ENCODE measurements around the gene DVL3.
"Not testable (repeated sequence)": the region's sequence is repeated elsewhere in the genome, so short reads cannot be mapped to it uniquely, and the experiment has no call there.

DVL3 gene

DNA sequence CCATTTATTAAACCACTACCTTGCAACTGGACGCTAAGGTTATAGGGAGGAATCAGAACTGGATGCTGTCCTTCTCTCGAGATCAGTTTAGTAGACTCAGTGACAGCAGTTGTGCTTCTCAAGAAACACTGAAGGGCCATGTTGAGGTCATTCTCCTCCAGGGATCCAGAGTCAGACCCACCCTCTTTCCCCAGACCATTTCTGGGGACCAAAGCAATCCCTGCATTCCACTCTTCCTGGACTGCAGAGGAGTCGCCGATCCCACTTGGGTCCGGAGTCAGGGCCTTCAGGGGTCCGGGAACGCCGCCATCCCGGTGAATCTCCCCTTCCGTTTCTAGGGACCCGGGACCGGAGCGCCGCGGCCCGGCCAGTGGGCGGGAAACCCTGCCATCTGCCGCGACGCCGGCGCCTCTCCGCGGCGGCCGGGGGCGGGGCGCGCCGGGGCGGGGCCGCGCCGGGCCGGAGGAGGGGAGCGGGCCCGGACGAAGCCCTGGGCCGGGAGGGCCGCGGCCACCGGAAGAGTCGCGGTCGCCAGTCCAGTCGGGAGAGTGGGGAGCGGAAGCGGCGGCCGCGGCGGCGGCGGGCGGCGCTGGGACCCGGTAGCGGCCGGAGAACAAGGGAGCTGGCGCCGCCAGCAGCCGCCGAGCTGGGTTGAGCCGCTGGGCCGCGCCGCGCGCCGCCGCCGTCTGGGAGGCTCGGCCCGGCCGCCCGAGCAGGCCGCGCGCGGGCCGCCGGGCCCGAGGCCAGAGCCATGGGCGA, at the start of gene DVL3:
DVL3 (plus strand) TSS at position 493 of the 759 bp plus-strand sequence; CDS start at position 752, 259 bp downstream.
- DNase-seq = peak; percentile 32

DNA sequence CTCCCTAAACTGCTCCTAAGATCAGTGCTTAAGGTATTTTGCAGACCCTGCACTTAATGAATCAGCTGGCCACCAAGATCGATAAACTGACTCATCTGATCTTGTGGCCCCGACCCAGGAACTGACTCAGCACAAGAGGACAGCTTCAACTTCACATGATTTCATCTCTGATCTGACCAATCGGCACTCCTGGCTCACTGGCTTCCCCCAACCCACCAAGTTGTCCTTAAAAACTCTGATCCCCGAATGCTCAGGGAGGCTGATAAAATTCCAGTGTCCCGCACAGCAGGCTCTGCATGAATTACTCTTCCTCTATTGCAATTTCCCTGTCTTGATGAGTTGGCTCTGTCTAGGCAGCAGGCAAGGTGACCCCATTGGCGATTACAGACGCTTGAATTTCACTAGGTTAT, 44.9 kb upstream of the DVL3 start:
- DNase-seq = no peak

DNA sequence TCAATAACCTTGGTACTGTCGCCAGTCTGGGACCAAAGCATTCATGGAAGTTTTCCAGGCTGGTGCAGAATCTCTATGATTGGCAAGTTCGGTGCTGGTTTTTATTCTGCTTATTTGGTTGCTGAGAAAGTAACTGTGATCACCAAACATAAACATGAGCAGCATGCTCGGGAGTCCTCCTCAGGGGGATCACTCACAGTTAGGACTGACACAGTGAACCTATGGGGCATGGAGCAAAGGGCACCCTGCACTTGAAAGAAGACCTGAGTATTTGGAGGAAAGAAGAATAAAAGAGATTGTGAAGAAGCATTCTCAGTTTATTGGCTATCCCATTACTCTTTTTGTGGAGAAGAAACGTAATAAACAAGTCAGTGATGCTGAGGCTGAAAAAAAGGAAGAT, 39.2 kb upstream of the DVL3 start:
- DNase-seq = no peak

DNA sequence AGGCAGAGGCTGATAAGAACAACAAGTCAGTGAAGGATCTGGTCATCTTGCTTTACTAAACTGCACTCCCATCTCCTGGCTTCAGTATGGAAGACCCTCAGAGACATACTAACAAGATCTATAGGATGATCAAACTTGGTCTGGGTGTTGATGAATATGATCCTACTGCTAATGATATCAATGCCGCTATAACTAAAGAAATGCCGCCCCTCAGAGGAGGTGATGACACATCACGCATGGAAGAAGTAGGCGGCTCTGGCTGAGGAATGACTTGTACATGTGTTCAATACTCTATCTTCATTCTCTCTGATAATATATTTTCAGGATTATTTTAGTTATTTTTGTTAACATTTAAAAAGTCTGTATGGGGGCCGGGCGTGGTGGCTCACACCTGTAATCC, 37.5 kb upstream of the DVL3 start:
- no peak for DNase-seq

DNA sequence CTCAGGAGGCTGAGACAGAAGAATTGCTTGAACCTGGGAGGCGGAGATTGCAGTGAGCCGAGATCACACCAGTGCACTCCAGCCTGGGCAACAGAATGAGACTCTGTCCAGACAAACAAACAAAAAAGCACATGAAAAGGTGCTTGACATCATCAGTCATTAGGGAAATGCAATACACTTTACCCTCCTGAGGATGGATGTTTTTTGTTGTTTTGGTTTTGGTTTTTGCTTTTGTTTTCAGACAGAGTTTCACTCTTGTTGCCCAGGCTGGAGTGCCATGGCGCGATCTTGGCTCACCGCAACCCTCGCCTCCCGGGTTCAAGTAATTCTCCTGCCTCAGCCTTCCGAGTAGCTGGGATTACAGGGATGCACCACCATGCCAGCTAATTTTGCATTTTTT, 34.1 kb upstream of the DVL3 start:
- not testable (repeated sequence) for DNase-seq

DNA sequence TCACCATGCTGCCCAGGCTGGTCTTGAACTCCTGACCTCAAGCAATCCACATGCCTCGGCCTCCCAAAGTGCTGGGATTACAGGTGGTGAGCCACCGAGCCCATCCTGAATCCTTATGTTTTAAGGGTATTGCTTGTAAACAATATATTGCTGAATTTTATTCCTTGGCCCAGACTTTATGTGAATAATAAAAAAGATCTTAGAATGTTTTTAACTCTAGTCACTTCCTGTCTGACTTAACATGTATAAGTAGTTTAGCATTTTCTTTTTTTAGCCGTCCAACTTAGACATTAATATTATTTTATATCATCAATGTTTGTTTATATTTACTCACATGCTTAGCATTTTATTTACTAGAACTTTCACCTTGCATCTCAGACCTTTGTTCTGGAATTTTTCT, 29.2 kb upstream of the DVL3 start:
- DNase-seq = no peak

DNA sequence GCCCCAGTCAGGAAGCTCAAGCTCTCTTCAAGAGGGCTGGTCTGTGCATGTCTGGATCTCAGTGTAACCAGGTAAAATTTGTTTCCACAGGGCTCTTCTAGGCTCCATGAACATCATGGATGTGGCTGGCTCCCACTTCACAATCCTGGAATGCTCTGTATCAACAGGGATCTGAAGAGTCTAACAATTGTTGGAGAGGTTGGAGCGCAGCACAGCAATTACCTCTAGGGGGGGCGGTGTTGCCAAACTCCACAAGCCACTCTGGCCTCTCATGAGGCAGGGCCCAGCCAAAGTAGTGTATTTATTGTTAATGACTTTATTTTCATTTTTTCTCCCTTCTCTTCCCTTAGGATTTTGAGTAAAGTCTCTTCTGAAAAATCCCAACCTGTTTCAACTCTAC, 26.2 kb upstream of the DVL3 start:
- no peak for DNase-seq

DNA sequence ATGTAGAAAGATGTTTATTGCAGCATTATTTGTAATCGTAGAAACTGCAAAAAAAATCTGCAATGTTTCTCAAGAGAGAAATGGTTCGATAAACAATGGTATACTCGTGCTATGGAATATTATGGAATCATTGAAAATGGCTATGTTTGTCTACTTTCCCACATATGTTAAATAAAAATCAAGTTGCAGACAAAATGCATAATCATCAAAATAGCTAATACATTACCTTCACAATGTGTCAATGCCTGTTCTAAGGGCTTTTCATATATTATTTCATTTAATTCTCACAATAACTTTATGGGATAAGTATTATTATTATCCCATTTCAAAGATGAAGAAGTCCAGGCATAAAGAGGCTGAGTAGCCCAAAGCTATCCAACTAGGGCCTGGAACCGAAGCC, 22.2 kb upstream of the DVL3 start:
- no peak for DNase-seq

DNA sequence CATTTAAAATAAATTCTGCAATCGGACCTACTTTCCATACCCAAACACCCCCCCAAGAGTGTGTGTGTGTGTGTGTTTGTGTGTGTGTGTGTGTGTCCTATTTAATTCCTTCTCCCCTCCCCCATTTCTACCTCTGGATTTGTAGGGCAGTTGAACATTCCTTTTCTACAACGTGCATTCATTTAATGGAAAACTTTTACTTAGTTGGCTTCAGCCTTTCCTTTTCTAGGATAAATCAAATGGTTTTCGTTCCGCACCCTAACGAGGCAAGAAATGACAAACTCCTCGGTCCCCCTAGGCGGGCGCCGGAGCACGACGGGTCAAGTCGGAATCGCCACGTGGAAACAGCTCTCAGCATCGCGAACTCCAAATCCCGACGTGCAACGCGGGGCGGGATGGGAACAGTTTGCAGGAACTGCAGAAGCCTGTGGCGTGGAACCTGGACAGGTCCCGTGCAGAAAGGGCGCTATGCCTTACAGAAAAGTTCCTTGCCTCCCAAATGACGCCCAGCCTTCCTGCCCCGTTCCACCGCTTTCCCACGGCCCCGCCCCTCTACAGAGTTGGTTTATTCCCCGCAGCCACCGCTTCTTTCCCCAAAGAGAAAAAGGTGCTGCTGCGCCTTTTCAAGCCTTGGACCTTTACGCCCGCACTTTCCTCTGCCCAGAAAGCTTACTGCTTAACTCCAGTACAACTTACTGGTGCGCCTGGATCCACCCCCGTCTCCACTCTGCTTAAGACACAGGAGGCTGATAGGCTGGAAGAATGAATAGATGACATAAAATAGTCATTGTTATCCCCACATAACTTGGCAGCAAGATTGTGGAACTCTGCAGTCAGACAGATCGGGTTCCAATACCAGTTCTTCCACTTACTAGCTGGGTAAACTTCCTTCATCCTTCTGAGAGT, 21.1 kb upstream of the DVL3 start:
- peak; percentile 20 for DNase-seq

DNA sequence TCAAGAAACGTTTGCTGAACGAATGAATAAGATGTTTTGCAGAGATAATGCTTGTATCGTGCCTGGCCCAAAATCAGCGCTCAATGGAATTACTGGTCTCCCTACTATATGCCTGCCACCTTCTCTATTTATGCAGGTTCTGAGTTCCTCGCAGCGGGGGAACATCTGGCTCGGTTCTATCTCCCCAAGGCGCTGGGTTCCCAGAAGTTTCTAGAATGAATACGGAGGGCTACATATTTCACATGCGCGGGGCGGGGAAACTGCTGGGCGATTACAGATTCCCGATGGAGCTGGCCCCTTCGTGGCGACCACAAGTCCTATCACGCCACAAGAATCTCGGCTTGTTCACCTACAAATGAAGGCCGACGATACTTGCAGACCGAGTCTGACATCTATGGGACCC, 20.4 kb upstream of the DVL3 start:
- no peak for DNase-seq

DNA sequence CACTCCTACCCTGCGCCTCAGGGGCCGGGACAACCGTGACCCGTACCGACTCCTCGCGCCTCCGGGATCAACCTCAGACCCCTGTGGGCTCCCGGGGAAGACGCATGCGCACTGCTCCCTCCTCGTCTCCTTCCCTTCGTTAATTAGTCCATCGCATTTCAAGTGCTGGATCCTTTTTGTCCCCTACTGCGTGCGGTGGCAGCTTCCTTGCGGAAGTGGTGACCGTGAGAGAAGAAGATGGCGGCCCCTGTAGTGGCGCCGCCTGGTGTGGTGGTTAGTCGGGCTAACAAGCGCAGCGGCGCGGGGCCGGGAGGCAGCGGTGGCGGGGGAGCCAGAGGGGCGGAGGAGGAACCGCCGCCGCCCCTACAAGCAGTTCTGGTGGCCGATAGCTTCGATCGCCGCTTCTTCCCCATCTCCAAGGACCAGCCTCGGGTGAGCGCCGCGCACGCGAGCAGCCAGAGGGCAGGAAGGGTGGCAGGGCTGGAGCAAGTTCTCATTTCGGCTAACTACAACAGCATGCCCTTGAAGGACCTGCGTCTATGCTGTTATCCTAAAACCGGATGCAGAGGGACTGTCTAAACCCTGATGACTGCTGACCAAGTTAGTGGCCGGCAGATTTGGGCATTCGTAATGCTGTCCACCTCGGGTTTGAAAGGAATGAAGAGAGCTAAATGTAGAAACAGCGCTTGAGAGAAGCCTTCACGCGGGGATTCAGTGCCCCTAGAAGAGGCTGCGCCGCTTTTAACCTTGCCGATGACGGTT, 19.8 kb upstream of the DVL3 start, which contains the start of gene EIF2B5:
EIF2B5 (plus strand) TSS at position 210 of the 762 bp plus-strand sequence; CDS start at position 238, 28 bp downstream.
- DNase-seq = peak; percentile 83

DNA sequence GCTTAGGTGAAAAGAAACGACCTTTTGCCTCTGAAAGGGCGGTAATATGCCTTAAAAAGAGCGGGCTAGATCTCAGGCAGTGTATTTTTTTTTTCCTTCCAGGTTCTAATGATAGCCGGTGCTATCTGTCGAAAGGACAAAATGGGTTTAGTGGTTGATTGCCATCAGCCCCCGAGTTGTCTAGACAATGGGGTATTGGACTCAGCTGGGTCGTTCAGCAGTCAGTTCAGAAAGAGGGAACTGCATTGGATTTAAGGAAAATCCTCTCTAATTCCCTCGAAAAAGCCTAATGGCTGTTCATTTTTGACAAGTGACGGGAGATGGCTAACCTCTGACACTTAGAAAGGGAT, 19.3 kb upstream of the DVL3 start:
- no peak for DNase-seq

DNA sequence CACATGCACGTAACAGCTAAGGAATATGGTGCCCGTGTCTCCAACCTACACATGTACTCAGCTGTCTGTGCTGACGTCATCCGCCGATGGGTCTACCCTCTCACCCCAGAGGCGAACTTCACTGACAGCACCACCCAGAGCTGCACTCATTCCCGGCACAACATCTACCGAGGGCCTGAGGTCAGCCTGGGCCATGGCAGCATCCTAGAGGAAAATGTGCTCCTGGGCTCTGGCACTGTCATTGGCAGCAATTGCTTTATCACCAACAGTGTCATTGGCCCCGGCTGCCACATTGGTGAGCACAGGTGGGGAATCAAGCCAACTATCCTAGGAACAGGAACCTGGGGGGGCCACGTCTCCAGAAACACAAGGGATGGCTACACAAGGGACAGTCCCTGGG, 14.7 kb upstream of the DVL3 start:
- no peak for DNase-seq

DNA sequence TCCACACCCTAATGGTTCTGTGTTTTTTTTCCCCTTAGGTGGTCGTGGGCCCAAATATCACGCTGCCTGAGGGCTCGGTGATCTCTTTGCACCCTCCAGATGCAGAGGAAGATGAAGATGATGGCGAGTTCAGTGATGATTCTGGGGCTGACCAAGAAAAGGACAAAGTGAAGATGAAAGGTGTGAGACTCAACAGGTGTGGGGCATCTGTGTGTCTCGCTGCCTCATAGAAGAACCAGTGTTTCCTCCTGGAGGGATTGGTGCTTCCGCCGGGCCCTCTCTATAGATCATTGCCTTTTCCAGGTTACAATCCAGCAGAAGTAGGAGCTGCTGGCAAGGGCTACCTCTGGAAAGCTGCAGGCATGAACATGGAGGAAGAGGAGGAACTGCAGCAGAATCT, 13.0 kb upstream of the DVL3 start:
- no peak for DNase-seq

DNA sequence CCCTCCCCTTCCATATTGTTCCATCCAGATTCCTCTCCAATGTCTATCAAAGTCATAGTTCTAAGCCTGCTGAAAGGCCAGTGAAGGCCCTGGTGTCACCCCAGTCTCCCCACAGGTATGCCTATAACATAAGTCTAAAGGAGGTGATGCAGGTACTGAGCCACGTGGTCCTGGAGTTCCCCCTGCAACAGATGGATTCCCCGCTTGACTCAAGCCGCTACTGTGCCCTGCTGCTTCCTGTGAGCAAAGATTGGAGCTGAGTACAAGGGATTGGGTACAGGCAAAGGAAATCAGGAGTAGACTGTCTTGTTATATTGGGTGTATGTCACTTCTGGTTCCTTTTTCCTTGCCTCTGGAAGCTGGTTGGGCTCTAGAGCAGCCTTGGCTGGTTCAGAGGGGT, 11.8 kb upstream of the DVL3 start:
- DNase-seq = no peak

DNA sequence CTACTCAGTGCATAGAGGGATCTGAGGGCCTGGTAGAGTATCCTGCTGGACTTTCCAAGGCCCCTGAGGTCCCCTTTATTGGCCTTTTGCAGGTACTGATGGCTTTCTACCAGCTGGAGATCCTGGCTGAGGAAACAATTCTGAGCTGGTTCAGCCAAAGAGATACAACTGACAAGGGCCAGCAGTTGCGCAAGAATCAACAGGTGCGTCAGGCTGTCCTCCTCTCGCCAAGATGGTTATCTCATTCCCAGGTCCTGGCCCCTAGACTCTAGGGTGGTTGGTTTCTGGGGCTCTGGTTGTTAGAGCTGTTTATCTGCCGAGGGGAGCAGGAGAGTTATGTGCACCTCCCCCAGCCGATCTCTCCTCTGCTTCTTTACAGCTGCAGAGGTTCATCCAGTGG, 10.7 kb upstream of the DVL3 start:
- no peak for DNase-seq

DNA sequence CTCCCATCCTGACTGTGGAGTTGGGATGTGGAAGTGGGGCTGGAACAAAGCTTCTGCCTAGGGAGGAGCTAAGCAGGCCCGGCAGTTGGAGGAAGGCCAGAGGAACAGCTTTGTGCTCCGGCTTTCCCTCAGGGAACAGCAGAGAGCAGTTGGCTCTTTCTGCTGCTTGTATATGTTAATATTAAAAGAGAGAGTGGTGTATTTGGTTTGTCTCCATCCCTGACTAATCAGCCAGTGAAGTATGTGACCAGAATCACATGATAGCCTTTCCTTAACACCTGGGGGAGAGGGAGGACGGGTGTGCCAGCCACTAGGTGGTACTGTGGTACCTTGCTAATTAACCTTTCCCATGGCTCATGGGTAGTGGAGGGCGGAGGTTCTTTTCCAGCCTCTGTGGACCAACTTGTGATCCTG, 10.1 kb upstream of the DVL3 start:
- peak; percentile 19 for DNase-seq

DNA sequence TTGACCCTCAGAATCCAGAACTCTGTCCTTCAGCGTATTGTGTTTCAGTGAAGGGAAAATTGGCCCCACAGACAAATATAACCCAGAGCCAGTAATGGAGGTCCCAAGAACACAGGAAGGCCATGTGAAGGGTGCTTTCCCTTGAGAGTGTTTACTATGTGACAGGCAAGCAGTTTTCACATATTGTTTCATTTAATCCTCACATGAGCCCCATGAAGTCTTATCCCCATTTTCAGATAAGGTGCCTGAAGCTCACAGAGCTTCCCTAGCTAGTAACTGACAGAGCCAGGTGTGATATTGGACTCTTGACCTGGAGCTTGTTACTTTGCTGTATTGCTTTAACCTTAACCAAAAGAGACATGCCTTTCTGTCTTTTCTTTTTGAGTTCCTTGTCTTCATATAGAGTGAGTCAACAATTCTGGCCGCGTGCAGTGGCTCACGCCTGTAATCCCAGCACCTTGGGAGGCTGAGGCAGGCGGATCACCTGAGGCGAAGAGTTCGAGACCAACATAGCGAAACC, 9.4 kb upstream of the DVL3 start:
- no peak for DNase-seq

DNA sequence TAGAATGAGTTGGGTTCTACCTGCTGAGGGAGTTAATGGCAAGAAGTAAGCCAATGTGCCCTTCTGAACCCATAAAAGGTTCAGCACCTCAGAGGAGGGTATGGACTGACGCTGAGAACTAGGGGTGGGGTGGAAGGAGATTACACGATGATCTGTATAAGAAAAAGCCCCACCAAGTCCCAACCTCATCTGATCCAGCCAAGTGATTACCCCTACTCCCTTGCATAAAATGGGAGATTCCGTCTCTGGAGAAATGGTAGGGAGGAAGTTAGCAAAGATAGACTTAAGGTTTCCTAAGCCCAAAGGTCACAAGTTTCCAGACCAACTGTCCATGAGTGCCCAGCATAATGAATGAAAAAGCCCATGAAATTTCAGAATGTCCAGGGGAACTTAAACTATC, 7.1 kb upstream of the DVL3 start:
- no peak for DNase-seq

DNA sequence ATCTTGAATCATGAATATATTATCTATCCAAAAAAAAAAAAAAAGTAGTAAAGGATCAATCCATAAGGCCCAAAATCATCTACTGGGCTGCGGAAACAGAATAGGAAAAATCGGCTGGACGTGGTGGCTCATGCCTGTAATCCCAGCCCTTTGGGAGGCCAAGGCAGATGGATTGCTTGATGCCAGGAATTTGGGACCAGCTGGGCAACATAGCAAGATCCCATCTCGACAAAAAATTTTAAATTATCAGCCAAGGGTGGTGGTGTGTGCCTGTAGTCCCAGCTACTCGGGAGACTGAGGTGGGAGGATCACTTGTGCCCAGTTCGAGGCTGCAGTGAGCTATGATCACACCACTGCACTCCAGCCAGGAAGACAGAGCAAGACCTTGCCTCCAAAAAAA, 6.1 kb upstream of the DVL3 start:
- DNase-seq = no peak

DNA sequence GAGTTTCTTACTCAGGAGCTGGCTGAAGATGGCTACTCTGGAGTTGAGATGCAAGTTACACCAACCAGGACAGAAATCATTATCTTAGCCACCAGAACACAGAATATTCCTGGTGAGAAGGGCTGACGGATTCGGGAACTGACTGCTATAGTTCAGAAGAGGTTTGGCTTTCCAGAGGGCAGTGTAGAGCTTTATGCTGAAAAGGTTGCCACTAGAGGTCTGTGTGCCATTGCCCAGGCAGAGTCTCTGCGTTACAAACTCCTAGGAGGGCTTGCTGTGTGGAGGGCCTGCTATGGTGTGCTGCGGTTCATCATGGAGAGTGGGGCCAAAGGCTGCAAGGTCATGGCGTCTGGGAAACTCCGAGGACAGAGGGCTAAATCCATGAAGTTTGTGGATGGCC, 5.4 kb upstream of the DVL3 start:
- not testable (repeated sequence) for DNase-seq

DNA sequence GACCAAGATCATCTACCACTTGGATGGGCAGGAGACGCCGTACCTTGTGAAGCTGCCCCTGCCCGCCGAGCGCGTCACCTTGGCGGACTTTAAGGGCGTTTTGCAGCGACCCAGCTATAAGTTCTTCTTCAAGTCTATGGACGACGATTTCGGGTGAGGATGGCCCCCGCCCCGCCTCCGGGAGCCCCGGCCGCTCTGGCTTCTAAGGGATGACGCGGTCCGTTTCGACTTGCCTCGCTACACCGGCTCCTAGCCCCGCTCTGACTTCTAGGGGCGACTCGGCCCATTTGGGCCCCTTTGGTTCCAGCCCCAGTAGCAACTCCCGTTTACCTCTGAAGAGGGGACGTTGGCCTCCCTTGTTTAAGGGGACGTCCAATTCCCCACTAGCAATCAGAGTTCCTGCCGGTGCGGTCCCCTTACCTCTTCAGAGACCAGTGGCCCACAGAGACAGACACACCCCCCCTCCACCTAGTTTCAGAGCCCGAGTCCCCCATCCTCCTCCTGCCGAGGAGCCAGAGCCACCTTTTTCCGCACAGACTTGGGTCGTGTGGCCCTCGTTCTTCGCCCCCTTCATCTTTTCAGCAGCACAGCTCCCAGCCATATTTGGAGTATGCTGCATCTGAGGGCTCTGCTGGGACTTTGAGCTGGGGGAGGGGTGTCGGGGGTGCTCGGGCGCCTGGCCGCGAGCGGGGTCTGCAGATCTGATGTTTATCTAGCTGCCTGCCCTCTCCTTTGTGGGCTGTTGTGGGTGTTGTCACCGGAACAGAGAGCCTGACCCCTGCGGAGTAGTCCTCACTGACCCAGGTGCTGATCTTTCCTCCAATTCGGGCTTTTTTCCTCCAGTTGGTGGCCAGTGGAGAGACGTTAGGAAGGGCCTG, 706 bp downstream of the DVL3 start:
- peak; percentile 32 for DNase-seq
